ENCODE measurements around the gene VPS29. TPM values are rescaled to one million over a fixed set of nuclear protein-coding genes. Genes with fewer than 3 reads are reported as not detected.
"Not testable (repeated sequence)": the region's sequence is repeated elsewhere in the genome, so short reads cannot be mapped to it uniquely, and the experiment has no call there.

The VPS29 gene
- total RNA-seq, 3 donors from 2014 or later (not counting 1 experiment from before 2014, with no cell fraction given): 94.3 to 115 (median 99.6) TPM

- no peak for DNase-seq
- peak overlapping the region in 1 of 2 donors; percentile 28 for H3K27ac Mint-ChIP-seq
Measured at GRCh38 chr12:110548678-110549077, 46.8 kb upstream of the VPS29 start.

DNA sequence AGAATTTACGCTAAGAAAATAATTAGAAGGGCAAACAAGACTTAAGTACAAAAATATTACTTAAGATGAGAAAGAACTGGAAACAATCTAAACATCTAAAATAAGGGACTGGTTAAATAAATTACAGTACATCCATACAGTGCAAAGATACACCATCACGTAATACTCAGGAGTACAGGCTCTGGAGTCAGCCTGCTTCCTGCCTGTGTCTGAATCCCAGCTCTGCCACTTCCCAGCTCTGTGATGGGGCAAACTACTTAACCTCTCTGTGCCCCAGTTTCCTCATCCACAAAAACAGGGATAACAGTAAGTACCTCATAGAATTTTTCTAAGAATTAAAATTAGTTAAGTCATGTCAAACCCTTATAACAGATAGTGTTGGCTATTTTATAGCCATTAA lies 45.2 kb upstream of the VPS29 start:
- WGBS (ENCODE audit: insufficient coverage): 95% methylated on average over 1 of the region's 2 CpGs
- Mint-ChIP-seq H3K27ac (no peak overlapping the region), H3K4me1 (peaks cover 39 to 47% of the 10 kb centered on the region in 2 donors), H3K36me3 (no peaks in the 10 kb centered on the region), H3K9me3 (no peaks in the 10 kb centered on the region), H3K4me3 (no peak overlapping the region), H3K27me3 (ENCODE audit: low read depth in 2 of 2) (no peaks in the 10 kb centered on the region)
- Histone ChIP-seq H3K27ac (ENCODE audit: low read length) (no peak overlapping the region), H3K9me3 (ENCODE audit: control insufficient read depth, insufficient read depth, low read length) (no peaks in the 10 kb centered on the region), H3K27me3 (ENCODE audit: control insufficient read depth, insufficient read depth, low read length) (no peaks in the 10 kb centered on the region), H3K4me1 (ENCODE audit: control insufficient read depth, insufficient read depth, low read length) (no peaks in the 10 kb centered on the region), H3K36me3 (ENCODE audit: control insufficient read depth, insufficient read depth, low read length) (peaks cover 41% of the 10 kb centered on the region), H3K4me3 (ENCODE audit: low read length) (no peak overlapping the region)
- TF ChIP-seq CTCF (IDR thresholded peaks at IDR 0.05): no peak
- no peak for DNase-seq
- ATAC-seq: no peak
- intact Hi-C loops (cut with micrococcal nuclease): loop anchor here (5.0 kb wide), 1 partner anchor 35 kb away; the partner anchor contains the start of gene PPTC7

More at GRCh38 chr12:110548678-110549077, 46.8 kb upstream of the VPS29 start:
- Mint-ChIP-seq H3K27me3 (ENCODE audit: low read depth in 2 of 2) (no peaks in the 10 kb centered on the region), H3K36me3 (no peaks in the 10 kb centered on the region), H3K9me3 (no peaks in the 10 kb centered on the region), H3K4me1 (peaks cover 35 to 43% of the 10 kb centered on the region in 2 donors), H3K4me3 (no peak overlapping the region)
- WGBS (ENCODE audit: insufficient coverage): 85% methylated on average over 7 of the region's 7 CpGs
- Histone ChIP-seq H3K27ac (ENCODE audit: low read length) (no peak overlapping the region), H3K27me3 (ENCODE audit: control insufficient read depth, insufficient read depth, low read length) (no peaks in the 10 kb centered on the region), H3K4me3 (ENCODE audit: low read length) (no peak overlapping the region), H3K36me3 (ENCODE audit: control insufficient read depth, insufficient read depth, low read length) (peaks cover 38% of the 10 kb centered on the region), H3K9me3 (ENCODE audit: control insufficient read depth, insufficient read depth, low read length) (no peaks in the 10 kb centered on the region), H3K4me1 (ENCODE audit: control insufficient read depth, insufficient read depth, low read length) (no peaks in the 10 kb centered on the region)
- ATAC-seq: no peak
- no peak for TF ChIP-seq CTCF (IDR thresholded peaks at IDR 0.05)
- intact Hi-C loops (cut with micrococcal nuclease): loop anchor here (5.0 kb wide), 1 partner anchor 34 kb away; the partner anchor contains the start of gene PPTC7

DNA sequence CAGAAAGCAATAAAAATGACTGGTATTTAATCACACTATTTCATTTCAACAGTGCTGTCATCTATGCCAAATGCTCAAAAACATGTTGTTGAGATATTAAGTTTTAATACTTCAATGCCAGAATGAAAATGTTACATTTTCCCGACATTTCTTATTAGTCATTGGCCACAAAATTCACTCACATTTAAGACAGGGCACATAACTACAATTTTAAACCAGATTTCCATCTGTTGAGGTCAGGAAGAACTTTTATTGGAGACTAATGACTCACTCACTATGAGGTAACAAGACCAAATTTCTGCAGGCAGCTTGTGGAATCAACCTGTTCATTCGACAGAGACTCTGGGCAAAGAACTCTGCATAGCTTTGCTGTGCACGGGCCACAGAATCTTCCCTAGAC lies 44.4 kb upstream of the VPS29 start:
- no peak overlapping the region for H3K4me3 ChIP-seq (ENCODE audit: low read length)
- ATAC-seq: no peak
- H3K27ac ChIP-seq (ENCODE audit: low read length): no peak overlapping the region
- H3K36me3 Mint-ChIP-seq: no peaks in the 10 kb centered on the region
- TF ChIP-seq CTCF (IDR thresholded peaks at IDR 0.05): no peak
- H3K27ac Mint-ChIP-seq: peak overlapping the region; percentile 19 to 25
- H3K9me3 Mint-ChIP-seq: no peaks in the 10 kb centered on the region
- intact Hi-C loops (cut with micrococcal nuclease): loop anchor here (5.0 kb wide), 1 partner anchor 36 kb away; the partner anchor contains the start of gene PPTC7
- H3K4me3 Mint-ChIP-seq: no peak overlapping the region
- H3K27me3 Mint-ChIP-seq (ENCODE audit: low read depth in 2 of 2): no peaks in the 10 kb centered on the region
- H3K27me3 ChIP-seq (ENCODE audit: control insufficient read depth, insufficient read depth, low read length): no peaks in the 10 kb centered on the region
- peaks cover 38% of the 10 kb centered on the region for H3K36me3 ChIP-seq (ENCODE audit: control insufficient read depth, insufficient read depth, low read length)
- 91% methylated on average over 3 of the region's 3 CpGs for WGBS (ENCODE audit: insufficient coverage)
- no peak for DNase-seq
- no peaks in the 10 kb centered on the region for H3K9me3 ChIP-seq (ENCODE audit: control insufficient read depth, insufficient read depth, low read length)
- peaks cover 34 to 42% of the 10 kb centered on the region in 2 donors for H3K4me1 Mint-ChIP-seq
- H3K4me1 ChIP-seq (ENCODE audit: control insufficient read depth, insufficient read depth, low read length): no peaks in the 10 kb centered on the region

- intact Hi-C loops (cut with micrococcal nuclease): loop anchor here (5.0 kb wide), 1 partner anchor 36 kb away; the partner anchor contains the start of gene PPTC7
- Mint-ChIP-seq H3K27ac (peak overlapping the region; percentile 19 to 25), H3K4me3 (no peak overlapping the region), H3K27me3 (ENCODE audit: low read depth in 2 of 2) (no peaks in the 10 kb centered on the region), H3K4me1 (peaks cover 34 to 39% of the 10 kb centered on the region in 2 donors), H3K9me3 (no peaks in the 10 kb centered on the region), H3K36me3 (no peaks in the 10 kb centered on the region)
- TF ChIP-seq CTCF (IDR thresholded peaks at IDR 0.05): no peak
- no peak overlapping the region for H3K27ac ChIP-seq (ENCODE audit: low read length)
- ATAC-seq (no peak), DNase-seq (no peak)
- WGBS (ENCODE audit: insufficient coverage): 97% methylated on average over 10 of the region's 10 CpGs
- H3K9me3 ChIP-seq (ENCODE audit: control insufficient read depth, insufficient read depth, low read length): no peaks in the 10 kb centered on the region
- H3K4me3 ChIP-seq (ENCODE audit: low read length): no peak overlapping the region
- no peaks in the 10 kb centered on the region for H3K27me3 ChIP-seq (ENCODE audit: control insufficient read depth, insufficient read depth, low read length)
- H3K36me3 ChIP-seq (ENCODE audit: control insufficient read depth, insufficient read depth, low read length): peaks cover 34% of the 10 kb centered on the region
- no peaks in the 10 kb centered on the region for H3K4me1 ChIP-seq (ENCODE audit: control insufficient read depth, insufficient read depth, low read length)
Measured at GRCh38 chr12:110545812-110546211, 43.9 kb upstream of the VPS29 start.

GRCh38 chr12:110545259-110545658 lies 43.3 kb upstream of the VPS29 start:
- H3K4me3 Mint-ChIP-seq; DNase-seq; H3K27ac ChIP-seq (ENCODE audit: low read length); H3K9me3 Mint-ChIP-seq; ATAC-seq; H3K27me3 ChIP-seq (ENCODE audit: control insufficient read depth, insufficient read depth, low read length); H3K36me3 Mint-ChIP-seq; H3K4me1 ChIP-seq (ENCODE audit: control insufficient read depth, insufficient read depth, low read length); H3K4me3 ChIP-seq (ENCODE audit: low read length); H3K27me3 Mint-ChIP-seq (ENCODE audit: low read depth in 2 of 2); H3K9me3 ChIP-seq (ENCODE audit: control insufficient read depth, insufficient read depth, low read length): not testable (repeated sequence)
- peak overlapping the region in 1 of 2 donors; percentile 22 for H3K27ac Mint-ChIP-seq
- peaks cover 29% of the 10 kb centered on the region for H3K36me3 ChIP-seq (ENCODE audit: control insufficient read depth, insufficient read depth, low read length)
- 94% methylated on average over 4 of the region's 4 CpGs for WGBS (ENCODE audit: insufficient coverage)
- intact Hi-C loops (cut with micrococcal nuclease): loop anchor here (5.0 kb wide), 1 partner anchor 37 kb away; the partner anchor contains the start of gene PPTC7
- peaks cover 34 to 36% of the 10 kb centered on the region in 2 donors for H3K4me1 Mint-ChIP-seq

Measured in natural killer cell (primary cell).